Tibial artery (tissue), 4 donors: Measurements from ENCODE around the gene CDH4.

Experiments used
- DNase-seq, 2 donors: peaks; one replicate each; pipeline ENCODE4 v3.0.0-alpha.2; 2019
- H3K27ac ChIP-seq, 2 donors: fragments of 200-600 bp; sonication (generic) in 1 of 2; 1 replicate in 1 of 2; 2 replicates in 1 of 2; pipeline ENCODE4 v1.5.1; 2018 to 2019; ENCODE audit warnings: mild to moderate bottlenecking in 1 of 2
- H3K27me3 ChIP-seq, 2 donors: fragments of 200-600 bp; sonication (generic) in 1 of 2; one replicate each; pipeline versions ENCODE4 v1.5.1 to v1.6.0; 2016 to 2019
- H3K36me3 ChIP-seq, 3 donors: fragments of 200-600 bp; sonication (generic) in 2 of 3; one replicate each; pipeline ENCODE4 v1.5.1; 2016 to 2019; ENCODE audit warnings: mild to moderate bottlenecking in 2 of 3
- H3K4me1 ChIP-seq, 4 donors: fragments of 200-600 bp; sonication (generic) in 2 of 4; 1 replicate in 3 of 4; 2 replicates in 1 of 4; pipeline ENCODE4 v1.5.1; 2016 to 2019
- H3K4me3 ChIP-seq, 2 donors: fragments of 200-600 bp; sonication (generic) in 1 of 2; 1 replicate in 1 of 2; 2 replicates in 1 of 2; pipeline ENCODE4 v1.5.1; 2018 to 2019; ENCODE audit warnings: mild to moderate bottlenecking in 2 of 2
- H3K9me3 ChIP-seq, 3 donors: fragments of 200-600 bp; sonication (generic) in 1 of 3; one replicate each; pipeline ENCODE4 v1.5.1; 2016 to 2019
- intact Hi-C: fragments of 100-400 bp; cut with DNase I; formaldehyde crosslinking; loops from one replicate; pipeline ENCODE4 v1.15.0; 2023; ENCODE audit warnings: low total_unique reads
- TF ChIP-seq, protein P1 (sequence below), 2 experiments: fragments of 200-600 bp in 1 of 2; fragments of 450-650 bp in 1 of 2; IDR thresholded peaks; one replicate each; pipeline ENCODE4 v1.5.1; 2017 to 2019; ENCODE audit warnings: antibody characterized with exemption in 2 of 2, mild to moderate bottlenecking in 1 of 2, moderate library complexity in 1 of 2

Gene CDH4

GRCh38 chr20:61561111-61561830, 309.2 kb downstream of the CDH4 start:
- no peak for DNase-seq
- no peak overlapping the region for H3K4me3 ChIP-seq

DNA sequence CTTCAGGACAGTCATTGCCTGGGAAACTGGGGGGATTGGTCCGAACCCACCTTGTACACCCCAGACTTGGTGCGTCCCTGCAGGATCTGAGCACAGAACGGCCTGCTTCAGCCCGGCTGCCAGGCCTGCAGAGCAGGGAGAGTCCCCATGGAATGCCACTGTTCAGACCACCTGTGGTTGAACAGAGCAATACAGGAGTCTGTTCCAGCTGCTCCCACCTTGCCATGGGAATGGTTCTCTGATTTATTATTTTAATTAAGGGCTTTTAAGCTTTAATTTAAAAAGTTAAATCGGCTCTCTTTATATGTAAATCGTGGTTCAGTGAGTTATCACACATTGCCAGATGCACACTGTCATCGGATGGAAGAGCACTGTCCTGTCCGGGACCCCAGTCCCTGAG, 310.4 kb downstream of the CDH4 start:
- no peak overlapping the region for H3K4me3 ChIP-seq
- peaks cover 0 to 6% of the 10 kb centered on the region in 2 donors for H3K27me3 ChIP-seq
- H3K9me3 ChIP-seq: no peaks in the 10 kb centered on the region
- TF ChIP-seq, protein P1, sequence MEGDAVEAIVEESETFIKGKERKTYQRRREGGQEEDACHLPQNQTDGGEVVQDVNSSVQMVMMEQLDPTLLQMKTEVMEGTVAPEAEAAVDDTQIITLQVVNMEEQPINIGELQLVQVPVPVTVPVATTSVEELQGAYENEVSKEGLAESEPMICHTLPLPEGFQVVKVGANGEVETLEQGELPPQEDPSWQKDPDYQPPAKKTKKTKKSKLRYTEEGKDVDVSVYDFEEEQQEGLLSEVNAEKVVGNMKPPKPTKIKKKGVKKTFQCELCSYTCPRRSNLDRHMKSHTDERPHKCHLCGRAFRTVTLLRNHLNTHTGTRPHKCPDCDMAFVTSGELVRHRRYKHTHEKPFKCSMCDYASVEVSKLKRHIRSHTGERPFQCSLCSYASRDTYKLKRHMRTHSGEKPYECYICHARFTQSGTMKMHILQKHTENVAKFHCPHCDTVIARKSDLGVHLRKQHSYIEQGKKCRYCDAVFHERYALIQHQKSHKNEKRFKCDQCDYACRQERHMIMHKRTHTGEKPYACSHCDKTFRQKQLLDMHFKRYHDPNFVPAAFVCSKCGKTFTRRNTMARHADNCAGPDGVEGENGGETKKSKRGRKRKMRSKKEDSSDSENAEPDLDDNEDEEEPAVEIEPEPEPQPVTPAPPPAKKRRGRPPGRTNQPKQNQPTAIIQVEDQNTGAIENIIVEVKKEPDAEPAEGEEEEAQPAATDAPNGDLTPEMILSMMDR (IDR thresholded peaks at IDR 0.05): no peak
- intact Hi-C loops: no loop called here
- no peaks in the 10 kb centered on the region for H3K4me1 ChIP-seq
- no peak for DNase-seq
- no peaks in the 10 kb centered on the region for H3K36me3 ChIP-seq
- H3K27ac ChIP-seq: no peak overlapping the region

More at GRCh38 chr20:61561111-61561830, 309.2 kb downstream of the CDH4 start:
- intact Hi-C loops: no loop called here
- Histone ChIP-seq H3K36me3 (no peaks in the 10 kb centered on the region), H3K9me3 (no peaks in the 10 kb centered on the region), H3K27ac (no peak overlapping the region), H3K4me1 (no peaks in the 10 kb centered on the region), H3K27me3 (peaks cover 0 to 6% of the 10 kb centered on the region in 2 donors)
- TF ChIP-seq, protein P1 (IDR thresholded peaks at IDR 0.05): no peak

GRCh38 chr20:61562897-61563504, 310.9 kb downstream of the CDH4 start:
- TF ChIP-seq, protein P1 (IDR thresholded peaks at IDR 0.05): no peak
- peaks cover 0 to 6% of the 10 kb centered on the region in 2 donors for H3K27me3 ChIP-seq
- no peak overlapping the region for H3K27ac ChIP-seq
- no peaks in the 10 kb centered on the region for H3K36me3 ChIP-seq
- intact Hi-C loops: no loop called here
- H3K4me3 ChIP-seq: no peak overlapping the region
- H3K9me3 ChIP-seq: no peaks in the 10 kb centered on the region
- no peak for DNase-seq
- no peaks in the 10 kb centered on the region for H3K4me1 ChIP-seq

DNA sequence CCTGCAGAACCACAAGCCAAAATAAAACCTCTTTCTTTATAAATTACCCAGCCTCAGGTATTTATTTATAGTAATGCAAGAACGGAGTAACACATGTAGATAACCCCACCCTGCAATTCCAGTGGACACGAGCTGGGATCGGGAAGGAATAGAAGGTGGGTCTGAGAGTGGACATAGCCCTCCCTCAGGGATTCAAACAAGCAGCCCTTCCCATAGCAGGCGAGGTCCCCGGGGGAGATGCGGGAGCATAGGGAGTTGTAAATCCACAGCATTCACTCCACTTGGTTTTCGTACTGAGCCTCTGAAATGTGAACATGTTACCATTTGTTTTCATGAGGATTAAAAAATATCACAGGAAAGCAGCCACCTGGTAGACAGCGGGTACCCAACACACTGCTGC, 312.6 kb downstream of the CDH4 start:
- Histone ChIP-seq H3K4me3 (no peak overlapping the region), H3K27me3 (peaks cover 0 to 6% of the 10 kb centered on the region in 2 donors), H3K9me3 (no peaks in the 10 kb centered on the region), H3K4me1 (no peaks in the 10 kb centered on the region), H3K27ac (no peak overlapping the region), H3K36me3 (no peaks in the 10 kb centered on the region)
- intact Hi-C loops: no loop called here
- DNase-seq: no peak
- TF ChIP-seq, protein P1 (IDR thresholded peaks at IDR 0.05): no peak

DNA sequence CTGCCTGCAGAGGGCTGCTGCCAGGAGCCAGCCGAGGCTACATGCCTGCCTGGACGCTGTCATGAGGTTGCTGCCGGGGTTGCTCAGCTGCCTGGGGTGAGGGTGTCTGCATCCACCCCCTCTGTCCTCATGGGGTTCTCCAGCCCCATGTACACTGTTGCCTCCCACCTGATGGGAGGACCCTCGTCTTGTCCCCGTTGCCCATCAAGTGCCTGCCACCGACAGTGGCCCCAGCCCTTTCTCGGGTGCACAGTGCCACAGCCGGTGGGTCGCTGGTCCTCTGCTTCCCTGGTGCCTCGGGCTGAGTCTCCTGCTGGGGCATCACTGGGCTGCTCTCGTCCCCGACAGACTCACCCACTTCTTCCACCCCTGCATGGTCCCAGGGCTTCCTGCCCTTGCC, 313.7 kb downstream of the CDH4 start:
- Histone ChIP-seq H3K9me3 (no peaks in the 10 kb centered on the region), H3K36me3 (no peaks in the 10 kb centered on the region), H3K4me1 (no peaks in the 10 kb centered on the region), H3K27me3 (peaks cover 0 to 8% of the 10 kb centered on the region in 2 donors), H3K4me3 (no peak overlapping the region), H3K27ac (no peak overlapping the region)
- DNase-seq: no peak
- intact Hi-C loops: no loop called here
- TF ChIP-seq, protein P1 (IDR thresholded peaks at IDR 0.05): no peak
